IPS-15b (cell line): Measurements from ENCODE around the gene FIGN.

Experiments
- H3K27me3 ChIP-seq: one replicate; pipeline ENCODE4 v1.6.1; 2013; ENCODE audit warnings: low read length; ENCODE audit not compliant: control insufficient read depth, insufficient read depth
- H3K36me3 ChIP-seq: one replicate; pipeline ENCODE4 v1.6.1; 2013; ENCODE audit warnings: low read length; ENCODE audit not compliant: control insufficient read depth, insufficient read depth
- H3K4me1 ChIP-seq: one replicate; pipeline ENCODE4 v1.6.1; 2013; ENCODE audit warnings: mild to moderate bottlenecking, low read length; ENCODE audit not compliant: control insufficient read depth, insufficient read depth
- H3K4me3 ChIP-seq: one replicate; pipeline ENCODE4 v1.5.1; 2013; ENCODE audit warnings: low read depth, low read length
- H3K9ac ChIP-seq: one replicate; pipeline ENCODE4 v1.6.1; 2013; ENCODE audit warnings: low read depth, mild to moderate bottlenecking, low read length
- H3K9me3 ChIP-seq: one replicate; pipeline ENCODE4 v1.6.1; 2013; ENCODE audit warnings: mild to moderate bottlenecking, low read length; ENCODE audit not compliant: control insufficient read depth, insufficient read depth

Gene FIGN

DNA sequence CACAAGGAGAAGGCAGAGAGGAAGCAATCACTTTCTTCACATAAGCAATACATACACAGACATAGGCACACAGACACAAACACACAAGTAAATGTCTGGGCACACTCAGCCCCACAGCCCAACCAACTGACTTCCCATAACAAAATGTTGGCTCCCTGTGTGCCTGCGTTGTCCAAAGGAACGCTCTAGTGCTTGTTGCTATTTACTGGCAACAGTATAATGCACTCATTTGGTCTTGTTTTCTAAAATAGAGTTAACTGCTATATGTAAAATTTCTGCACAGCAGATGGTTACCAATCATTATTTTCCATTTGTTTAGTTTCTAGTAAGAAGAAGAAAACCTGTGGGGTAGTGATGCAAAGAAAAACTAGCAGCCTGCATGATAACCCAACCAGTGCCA, 16.5 kb downstream of the FIGN start:
- Histone ChIP-seq H3K4me3 (no peak overlapping the region), H3K9me3 (no peaks in the 10 kb centered on the region), H3K36me3 (no peaks in the 10 kb centered on the region), H3K4me1 (peaks cover 19% of the 10 kb centered on the region), H3K27me3 (no peaks in the 10 kb centered on the region), H3K9ac (no peak overlapping the region)

DNA sequence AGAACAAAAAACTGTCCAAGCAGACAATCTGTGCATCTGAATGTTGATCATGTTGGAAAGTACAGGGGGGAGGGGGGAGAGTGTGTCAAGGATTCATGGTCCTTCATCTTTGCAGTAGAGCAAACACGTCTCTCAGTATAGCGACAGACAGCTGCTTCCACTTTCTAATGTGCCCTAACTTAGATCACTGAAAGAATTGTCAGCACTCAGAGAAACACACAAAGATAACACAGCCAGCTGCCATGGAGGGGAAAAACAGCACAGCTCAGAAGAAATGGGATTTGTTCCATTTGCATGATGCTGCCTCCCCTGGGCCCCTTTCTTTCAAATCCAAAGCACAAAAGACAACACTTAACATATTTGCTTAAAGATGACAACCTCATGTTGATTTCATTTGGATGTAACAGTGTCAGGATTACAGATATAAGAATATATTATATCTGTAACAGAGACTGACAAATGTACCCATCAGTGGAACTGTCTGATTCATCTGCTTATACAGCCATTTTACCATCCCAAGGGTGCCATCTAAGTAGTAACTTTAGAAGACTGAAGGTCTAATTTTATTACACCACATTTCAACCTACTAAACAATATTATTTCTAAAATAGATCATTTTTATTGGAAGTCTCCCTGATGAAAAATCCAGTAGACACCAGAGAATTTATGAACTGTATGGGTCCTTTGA, 17.7 kb downstream of the FIGN start:
- Histone ChIP-seq H3K4me1 (peaks cover 24% of the 10 kb centered on the region), H3K36me3 (no peaks in the 10 kb centered on the region), H3K9ac (no peak overlapping the region), H3K4me3 (no peak overlapping the region), H3K9me3 (no peaks in the 10 kb centered on the region), H3K27me3 (no peaks in the 10 kb centered on the region)

DNA sequence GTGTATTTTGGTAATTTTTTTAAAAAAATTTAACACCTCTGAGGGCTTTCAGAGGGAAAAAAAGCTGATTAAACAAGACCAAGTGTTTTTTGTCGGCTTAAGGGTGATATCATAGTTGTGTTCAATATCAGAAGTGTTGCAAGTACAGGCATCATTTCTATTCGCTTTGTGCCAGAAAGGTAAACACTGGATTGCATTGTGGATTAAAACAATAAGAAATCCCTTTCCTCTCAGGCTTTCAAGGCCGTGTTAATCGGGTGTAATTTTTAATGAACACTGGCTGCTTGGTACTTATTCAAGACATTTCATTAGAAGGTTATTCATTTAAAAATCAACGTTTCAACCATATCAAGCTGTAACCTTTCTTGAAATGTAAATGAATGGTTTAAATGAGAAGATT, 18.3 kb downstream of the FIGN start:
- no peaks in the 10 kb centered on the region for H3K9me3 ChIP-seq
- H3K36me3 ChIP-seq = no peaks in the 10 kb centered on the region
- no peak overlapping the region for H3K4me3 ChIP-seq
- no peaks in the 10 kb centered on the region for H3K27me3 ChIP-seq
- no peak overlapping the region for H3K9ac ChIP-seq
- H3K4me1 ChIP-seq = peaks cover 24% of the 10 kb centered on the region

DNA sequence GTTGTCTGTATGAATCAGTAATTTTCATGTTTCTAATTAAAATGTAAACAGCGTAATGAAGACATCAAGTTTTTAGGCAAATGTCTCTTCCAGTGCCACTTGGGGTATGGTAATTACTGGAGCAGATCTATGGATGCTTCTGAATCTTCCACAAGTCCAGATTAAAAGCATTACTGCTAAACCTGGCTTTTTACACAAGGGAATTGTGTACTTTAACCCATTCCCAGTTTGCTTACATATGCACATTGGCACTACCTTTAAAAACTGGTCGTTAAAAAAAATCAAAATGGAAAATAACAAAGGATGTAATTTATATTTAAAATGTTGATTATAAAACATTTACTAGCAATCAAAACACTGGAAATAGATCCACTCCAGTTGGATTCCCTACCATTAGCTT, 19.7 kb downstream of the FIGN start:
- H3K9ac ChIP-seq = no peak overlapping the region
- no peaks in the 10 kb centered on the region for H3K9me3 ChIP-seq
- no peaks in the 10 kb centered on the region for H3K27me3 ChIP-seq

DNA sequence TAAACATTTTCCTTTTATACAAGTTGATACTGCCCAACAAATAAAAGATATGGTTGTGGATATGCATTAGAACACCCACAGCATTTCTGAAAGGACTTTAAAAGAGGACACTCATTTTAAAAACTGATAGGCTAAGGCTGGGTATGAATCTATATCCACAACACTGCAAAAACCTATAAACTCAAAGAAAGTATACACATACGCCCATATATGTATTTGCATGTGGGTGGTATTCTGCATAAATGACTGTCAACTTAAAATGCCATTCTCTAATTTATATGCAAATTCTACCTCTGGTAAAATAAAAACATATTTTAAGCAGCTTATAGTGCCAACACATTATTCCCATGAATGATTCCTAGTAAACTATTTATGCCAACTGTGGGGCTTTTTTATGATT, 20.1 kb downstream of the FIGN start:
- Histone ChIP-seq H3K9ac (no peak overlapping the region), H3K9me3 (no peaks in the 10 kb centered on the region), H3K36me3 (no peaks in the 10 kb centered on the region), H3K27me3 (no peaks in the 10 kb centered on the region), H3K4me3 (no peak overlapping the region), H3K4me1 (peaks cover 24% of the 10 kb centered on the region)

More for the DNA sequence above, 19.7 kb downstream of the FIGN start:
- Histone ChIP-seq H3K4me3 (no peak overlapping the region), H3K4me1 (peaks cover 24% of the 10 kb centered on the region), H3K36me3 (no peaks in the 10 kb centered on the region)

DNA sequence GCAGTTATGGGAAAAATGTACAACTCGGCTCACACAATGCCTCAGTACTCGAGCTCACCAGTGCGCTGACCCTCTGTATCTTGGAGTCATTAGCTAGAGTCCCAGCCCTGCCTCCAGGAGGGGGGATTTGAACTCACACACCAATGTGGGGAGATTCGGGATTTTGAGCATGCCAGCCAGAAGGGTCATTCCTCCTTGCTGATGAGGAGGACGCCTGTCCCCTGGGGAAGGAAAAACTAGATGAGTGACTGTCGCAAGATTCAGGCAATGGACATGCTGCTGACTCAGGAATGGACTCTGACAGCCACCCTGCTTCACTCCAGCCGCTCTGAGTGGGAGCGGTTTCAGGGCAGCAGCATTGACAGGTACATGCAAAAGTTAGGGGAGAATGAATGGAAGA, 20.6 kb downstream of the FIGN start:
- Histone ChIP-seq H3K4me1 (peaks cover 24% of the 10 kb centered on the region), H3K4me3 (no peak overlapping the region), H3K36me3 (no peaks in the 10 kb centered on the region), H3K9ac (no peak overlapping the region), H3K9me3 (no peaks in the 10 kb centered on the region), H3K27me3 (no peaks in the 10 kb centered on the region)

DNA sequence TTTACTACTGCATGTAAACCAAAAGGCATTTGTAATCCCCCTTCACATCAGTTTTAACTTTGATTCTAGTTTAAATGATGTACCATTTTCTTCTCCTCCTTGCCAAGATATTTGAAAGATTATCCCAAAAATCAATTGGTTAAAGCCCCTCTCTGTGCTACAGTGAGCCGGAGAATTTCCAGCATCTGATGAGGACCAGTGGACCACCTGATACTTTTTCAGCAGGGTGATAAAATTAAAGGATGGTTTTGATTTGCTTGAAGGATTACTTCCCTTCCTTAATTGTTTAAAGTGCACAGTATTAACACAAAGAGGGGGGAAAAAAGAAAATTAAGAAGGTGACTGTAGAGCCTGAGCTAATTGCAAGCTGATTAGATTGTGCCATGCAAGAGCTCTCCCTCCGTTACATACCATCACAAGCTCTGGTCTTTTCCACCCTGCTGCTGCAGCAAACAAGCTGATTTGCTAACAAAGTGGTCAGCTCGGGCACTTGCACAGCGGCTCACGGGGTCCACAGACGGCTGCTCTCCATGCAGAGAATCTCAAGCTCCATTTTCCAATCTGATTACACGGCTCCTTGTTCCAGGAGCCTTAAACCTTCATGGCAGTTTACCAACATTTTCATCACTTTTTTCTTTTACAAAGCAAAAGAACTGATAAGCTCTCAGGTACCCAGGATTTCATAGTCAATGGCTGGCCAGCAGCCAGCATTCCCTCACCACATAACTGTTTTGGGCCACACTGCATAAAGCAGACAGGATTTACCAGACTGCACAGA, 22.1 kb downstream of the FIGN start:
- Histone ChIP-seq H3K9me3 (no peaks in the 10 kb centered on the region), H3K27me3 (no peaks in the 10 kb centered on the region), H3K9ac (no peak overlapping the region), H3K4me1 (peaks cover 24% of the 10 kb centered on the region), H3K4me3 (no peak overlapping the region), H3K36me3 (no peaks in the 10 kb centered on the region)

DNA sequence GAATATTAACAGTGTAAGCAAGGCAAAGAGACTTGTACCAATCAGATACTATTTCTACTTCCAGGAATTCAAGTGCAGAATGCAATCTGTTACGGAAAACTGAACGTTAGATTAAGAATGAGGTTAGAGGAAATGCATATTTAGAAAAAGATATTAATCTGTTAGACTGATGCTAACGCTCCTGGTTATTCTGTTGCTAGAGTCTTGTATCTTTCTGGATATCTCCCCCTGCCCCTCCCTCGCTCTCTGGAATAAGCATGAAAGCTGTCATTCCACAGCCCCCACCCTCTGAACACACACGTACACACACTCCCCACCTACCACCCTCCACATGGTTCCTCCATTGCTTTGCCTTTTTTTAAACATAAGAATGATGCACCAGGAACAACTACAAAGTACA, 24.1 kb downstream of the FIGN start:
- no peaks in the 10 kb centered on the region for H3K9me3 ChIP-seq
- H3K9ac ChIP-seq = no peak overlapping the region
- H3K4me3 ChIP-seq = no peak overlapping the region
- H3K4me1 ChIP-seq = peaks cover 17% of the 10 kb centered on the region
- H3K27me3 ChIP-seq = no peaks in the 10 kb centered on the region
- no peaks in the 10 kb centered on the region for H3K36me3 ChIP-seq

DNA sequence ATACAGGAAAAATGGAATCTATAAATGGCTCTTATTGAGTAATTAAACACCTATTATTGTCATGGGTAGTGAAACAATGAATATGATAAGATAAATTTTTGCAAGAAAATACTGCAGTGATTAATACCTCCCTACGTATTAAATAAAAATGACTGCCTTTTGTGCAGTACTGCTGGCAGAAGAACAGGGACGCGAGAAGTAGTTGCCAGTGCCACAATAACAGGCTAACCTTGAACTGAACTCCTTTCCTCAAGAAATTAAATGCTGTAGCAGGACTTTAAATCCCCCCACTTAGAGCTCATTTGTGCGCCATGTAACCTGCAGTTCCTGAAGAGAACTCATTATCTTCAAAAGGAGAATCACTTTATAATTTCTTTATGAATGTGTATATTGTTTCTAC, 24.6 kb downstream of the FIGN start:
- H3K36me3 ChIP-seq = no peaks in the 10 kb centered on the region
- no peaks in the 10 kb centered on the region for H3K27me3 ChIP-seq
- peaks cover 16% of the 10 kb centered on the region for H3K4me1 ChIP-seq
- H3K4me3 ChIP-seq = no peak overlapping the region
- no peaks in the 10 kb centered on the region for H3K9me3 ChIP-seq
- no peak overlapping the region for H3K9ac ChIP-seq

DNA sequence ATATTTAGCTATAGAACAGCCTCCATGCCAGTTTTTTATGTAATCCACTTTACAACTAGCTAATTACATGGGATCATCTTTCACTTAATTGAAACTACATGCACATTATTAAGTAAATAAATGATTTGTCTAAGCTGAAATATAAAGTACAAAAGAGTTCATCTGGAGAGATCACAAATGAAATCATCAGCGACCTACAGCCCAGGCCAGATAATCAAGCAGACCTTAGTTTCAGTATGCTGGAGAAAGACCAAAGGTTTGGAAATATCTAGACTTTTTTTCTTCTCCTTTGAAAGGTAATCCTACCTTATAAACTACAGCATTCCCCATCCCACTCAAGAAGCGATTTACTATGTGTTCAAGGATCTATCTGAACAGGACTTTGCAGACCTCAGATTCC, 26.5 kb downstream of the FIGN start:
- H3K4me3 ChIP-seq = no peak overlapping the region
- no peaks in the 10 kb centered on the region for H3K9me3 ChIP-seq
- H3K4me1 ChIP-seq = peaks cover 6% of the 10 kb centered on the region

DNA sequence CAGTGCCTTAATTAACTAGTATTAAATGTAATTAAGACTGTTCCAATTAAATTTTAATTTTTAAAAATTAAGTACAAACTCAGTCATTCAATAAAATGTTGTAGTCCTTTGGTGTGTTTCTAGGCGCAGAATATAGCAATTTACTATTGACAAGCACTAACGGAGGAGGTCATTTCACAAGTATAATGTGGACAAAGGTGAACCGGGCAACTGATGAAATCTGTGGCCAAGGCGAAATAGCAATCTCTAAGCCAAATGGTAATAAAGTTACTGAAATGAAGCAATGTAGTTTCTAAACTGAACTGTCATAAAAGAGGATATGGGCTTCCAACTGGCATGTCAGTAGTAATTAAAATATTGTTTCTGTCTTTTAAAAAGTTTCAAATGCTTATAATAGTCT, 27.5 kb downstream of the FIGN start:
- Histone ChIP-seq H3K4me3 (no peak overlapping the region), H3K36me3 (no peaks in the 10 kb centered on the region), H3K4me1 (no peaks in the 10 kb centered on the region), H3K9ac (no peak overlapping the region), H3K27me3 (no peaks in the 10 kb centered on the region), H3K9me3 (no peaks in the 10 kb centered on the region)

More for the DNA sequence above, 26.5 kb downstream of the FIGN start:
- no peaks in the 10 kb centered on the region for H3K36me3 ChIP-seq
- no peak overlapping the region for H3K9ac ChIP-seq
- no peaks in the 10 kb centered on the region for H3K27me3 ChIP-seq

DNA sequence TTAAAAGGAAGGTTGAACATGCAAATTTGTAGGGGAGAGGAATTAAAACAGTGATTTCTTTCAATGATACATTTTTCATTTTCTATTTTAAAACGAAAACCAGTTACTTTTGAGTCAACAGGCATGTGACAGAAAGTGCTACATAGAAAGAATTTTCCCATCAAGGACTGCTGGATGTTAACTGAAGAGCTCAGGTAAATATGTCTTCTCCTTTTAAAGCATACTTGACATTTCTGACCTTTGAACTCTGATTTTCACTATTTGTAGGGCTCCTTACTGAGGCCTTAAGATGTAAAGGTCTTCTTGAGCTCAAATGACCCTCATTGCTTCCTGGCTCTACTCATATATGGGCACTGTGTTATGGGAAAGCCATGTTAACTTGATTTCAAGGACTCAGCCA, 32.4 kb downstream of the FIGN start:
- no peak overlapping the region for H3K9ac ChIP-seq
- H3K27me3 ChIP-seq = no peaks in the 10 kb centered on the region
- no peaks in the 10 kb centered on the region for H3K36me3 ChIP-seq
- no peaks in the 10 kb centered on the region for H3K9me3 ChIP-seq
- H3K4me1 ChIP-seq = peaks cover 20% of the 10 kb centered on the region
- no peak overlapping the region for H3K4me3 ChIP-seq
